GM12873 (cell line): ENCODE results near the gene BET1L.

Experiments used
- TF ChIP-seq, protein P1 (sequence below): IDR thresholded peaks from 2 replicates; pipeline ENCODE4 v1.5.1; 2012; ENCODE audit warnings: low read depth, mild to moderate bottlenecking, moderate library complexity, low read length, control low read depth; ENCODE audit not compliant: insufficient read depth; ENCODE audit errors: missing control alignments

The BET1L gene

DNA sequence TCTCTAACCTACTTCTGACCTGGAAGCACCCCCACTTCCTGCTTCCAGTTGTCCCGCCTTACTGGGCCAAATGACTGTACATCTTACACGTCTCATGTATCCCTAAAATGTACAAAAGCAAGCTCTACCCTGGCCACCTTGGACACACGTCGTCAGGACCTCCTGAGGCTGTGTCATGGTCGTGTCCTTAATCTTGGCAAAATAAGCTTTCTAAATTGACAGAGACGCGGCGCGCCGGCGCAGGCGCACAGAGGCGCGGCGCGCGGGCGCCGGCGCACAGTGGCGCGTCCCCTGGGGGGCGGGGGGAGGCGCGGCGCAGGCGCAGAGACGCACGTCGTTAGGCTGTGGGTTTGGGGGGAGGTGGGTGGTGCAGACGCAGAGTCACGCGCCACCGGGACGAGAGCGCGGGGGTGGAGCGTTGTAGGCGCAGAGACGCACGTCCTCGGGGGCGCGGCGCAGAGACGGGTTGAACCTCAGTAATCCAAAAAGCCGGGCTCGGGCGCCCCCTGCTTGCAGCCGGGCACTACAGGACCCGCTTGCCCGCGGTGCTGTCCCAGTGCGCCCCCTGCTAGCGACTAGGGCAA, 17.9 kb downstream of the BET1L start:
- TF ChIP-seq, protein P1, sequence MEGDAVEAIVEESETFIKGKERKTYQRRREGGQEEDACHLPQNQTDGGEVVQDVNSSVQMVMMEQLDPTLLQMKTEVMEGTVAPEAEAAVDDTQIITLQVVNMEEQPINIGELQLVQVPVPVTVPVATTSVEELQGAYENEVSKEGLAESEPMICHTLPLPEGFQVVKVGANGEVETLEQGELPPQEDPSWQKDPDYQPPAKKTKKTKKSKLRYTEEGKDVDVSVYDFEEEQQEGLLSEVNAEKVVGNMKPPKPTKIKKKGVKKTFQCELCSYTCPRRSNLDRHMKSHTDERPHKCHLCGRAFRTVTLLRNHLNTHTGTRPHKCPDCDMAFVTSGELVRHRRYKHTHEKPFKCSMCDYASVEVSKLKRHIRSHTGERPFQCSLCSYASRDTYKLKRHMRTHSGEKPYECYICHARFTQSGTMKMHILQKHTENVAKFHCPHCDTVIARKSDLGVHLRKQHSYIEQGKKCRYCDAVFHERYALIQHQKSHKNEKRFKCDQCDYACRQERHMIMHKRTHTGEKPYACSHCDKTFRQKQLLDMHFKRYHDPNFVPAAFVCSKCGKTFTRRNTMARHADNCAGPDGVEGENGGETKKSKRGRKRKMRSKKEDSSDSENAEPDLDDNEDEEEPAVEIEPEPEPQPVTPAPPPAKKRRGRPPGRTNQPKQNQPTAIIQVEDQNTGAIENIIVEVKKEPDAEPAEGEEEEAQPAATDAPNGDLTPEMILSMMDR = peak; percentile 25
